Liver (tissue), 9 donors: ENCODE data around the gene LHFPL3. TPM values are rescaled to one million over a fixed set of nuclear protein-coding genes. Genes with fewer than 3 reads are reported as not detected.

Source experiments
- DNase-seq: peaks from one replicate; pipeline ENCODE4 v3.0.0-alpha.2; 2017; ENCODE audit warnings: low spot score
- H3K27ac ChIP-seq, 2 donors: one replicate each; pipeline ENCODE4 v1.7.0; 2013; ENCODE audit warnings: inconsistent platforms in 2 of 2, low read length in 2 of 2, control low read depth in 1 of 2, low read depth in 1 of 2, mild to moderate bottlenecking in 1 of 2
- H3K27me3 ChIP-seq, 4 donors: one replicate each; pipeline versions ENCODE4 v1.6.1 to v1.7.0; 2013; ENCODE audit warnings: low read length in 3 of 4, inconsistent platforms in 1 of 4, mild to moderate bottlenecking in 1 of 4, moderate library complexity in 1 of 4; ENCODE audit not compliant: control insufficient read depth in 4 of 4, insufficient read depth in 4 of 4
- H3K36me3 ChIP-seq, 4 donors: one replicate each; pipeline versions ENCODE4 v1.6.1 to v1.7.0; 2013; ENCODE audit warnings: low read length in 3 of 4, mild to moderate bottlenecking in 3 of 4, low read depth in 1 of 4, moderate library complexity in 1 of 4; ENCODE audit not compliant: control insufficient read depth in 4 of 4, insufficient read depth in 3 of 4
- H3K4me1 ChIP-seq, 4 donors: one replicate each; pipeline versions ENCODE4 v1.6.1 to v1.7.0; 2013; ENCODE audit warnings: low read length in 3 of 4, mild to moderate bottlenecking in 3 of 4, moderate library complexity in 1 of 4; ENCODE audit not compliant: control insufficient read depth in 4 of 4, insufficient read depth in 4 of 4
- H3K4me3 ChIP-seq, 3 donors: one replicate each; pipeline versions ENCODE4 v1.6.1 to v1.7.0; 2013; ENCODE audit warnings: low read length in 3 of 3, control low read depth in 1 of 3, low read depth in 1 of 3, mild to moderate bottlenecking in 1 of 3
- H3K9ac ChIP-seq, 2 donors: one replicate each; pipeline ENCODE4 v1.7.0; 2013; ENCODE audit warnings: low read length in 2 of 2, mild to moderate bottlenecking in 2 of 2, moderate library complexity in 2 of 2, control low read depth in 1 of 2, low read depth in 1 of 2
- H3K9me3 ChIP-seq, 4 donors: one replicate each; pipeline versions ENCODE4 v1.6.1 to v1.7.0; 2013; ENCODE audit warnings: low read length in 3 of 4; ENCODE audit not compliant: control insufficient read depth in 4 of 4
- ATF3 ChIP-seq: IDR thresholded peaks from 2 replicates; pipeline ENCODE4 v1.6.1; 2016; ENCODE audit warnings: antibody characterized with exemption
- CTCF ChIP-seq: fragments of 150-350 bp; IDR thresholded peaks from 2 replicates; pipeline ENCODE4 v1.5.1; 2017; ENCODE audit warnings: improper control_type of control experiment, low read depth, low read length; ENCODE audit not compliant: missing input control
- EGR1 ChIP-seq, 2 donors: IDR thresholded peaks; 2 replicates each; pipeline ENCODE4 v1.6.1; 2016 to 2018; ENCODE audit warnings: antibody characterized with exemption in 2 of 2, low read depth in 2 of 2
- FOXA1 ChIP-seq: IDR thresholded peaks from 2 replicates; pipeline ENCODE4 v1.6.1; 2016; ENCODE audit warnings: antibody characterized with exemption
- FOXA2 ChIP-seq: IDR thresholded peaks from 2 replicates; pipeline ENCODE4 v1.6.1; 2016; ENCODE audit warnings: antibody characterized with exemption
- GABPA ChIP-seq, 2 donors: IDR thresholded peaks in 1 of 2; conservative IDR thresholded peaks in 1 of 2; 2 replicates each; pipeline ENCODE4 v1.6.1; 2016; ENCODE audit warnings: antibody characterized with exemption in 2 of 2, mild to moderate bottlenecking in 1 of 2, moderate library complexity in 1 of 2
- HNF4A ChIP-seq, 2 donors: conservative IDR thresholded peaks; 2 replicates each; pipeline ENCODE4 v1.6.1; 2016; ENCODE audit warnings: antibody characterized with exemption in 2 of 2, mild to moderate bottlenecking in 2 of 2
- HNF4G ChIP-seq: IDR thresholded peaks from 2 replicates; pipeline ENCODE4 v1.6.1; 2016; ENCODE audit warnings: antibody characterized with exemption
- JUND ChIP-seq, 2 donors: IDR thresholded peaks; 2 replicates each; pipeline ENCODE4 v1.6.1; 2016; ENCODE audit warnings: antibody characterized with exemption in 2 of 2
- MAX ChIP-seq: IDR thresholded peaks from 2 replicates; pipeline ENCODE4 v1.6.1; 2016; ENCODE audit warnings: antibody characterized with exemption
- NR2F2 ChIP-seq: IDR thresholded peaks from 2 replicates; pipeline ENCODE4 v1.6.1; 2016; ENCODE audit warnings: antibody characterized with exemption
- RAD21 ChIP-seq, 2 donors: IDR thresholded peaks; 2 replicates each; pipeline ENCODE4 v1.6.1; 2016; ENCODE audit warnings: antibody characterized with exemption in 2 of 2, mild to moderate bottlenecking in 2 of 2
- REST ChIP-seq: IDR thresholded peaks from 2 replicates; pipeline ENCODE4 v1.6.1; 2016; ENCODE audit warnings: antibody characterized with exemption, mild to moderate bottlenecking
- RXRA ChIP-seq, 2 donors: IDR thresholded peaks; 2 replicates each; pipeline ENCODE4 v1.6.1; 2017 to 2018; ENCODE audit warnings: antibody characterized with exemption in 2 of 2, mild to moderate bottlenecking in 1 of 2
- SP1 ChIP-seq: IDR thresholded peaks from 2 replicates; pipeline ENCODE4 v1.6.1; 2018; ENCODE audit warnings: antibody characterized with exemption, mild to moderate bottlenecking
- YY1 ChIP-seq: IDR thresholded peaks from 2 replicates; pipeline ENCODE4 v1.6.1; 2016; ENCODE audit warnings: antibody characterized with exemption, mild to moderate bottlenecking
- ZBTB33 ChIP-seq: IDR thresholded peaks from 2 replicates; pipeline ENCODE4 v1.6.1; 2016; ENCODE audit warnings: antibody characterized with exemption
- WGBS: extraction: QIAGEN DNeasy Blood & Tissue Kit; methylation state at CpG from one replicate; pipeline ENCODE4 v1.1.7; 2013; 5-methylcytosine and 5-hydroxymethylcytosine counted together
- polyA plus RNA-seq, 2 donors: library from polyadenylated mRNA; stranded (reverse) in 1 of 2; unstranded in 1 of 2; fragments of 200-250 nt in 1 of 2; fragments of >200 nt in 1 of 2; fragmentation: Nextera tagmentation in 1 of 2; extraction: Ambion mirVana in 1 of 2; gene quantifications; one replicate each; pipeline versions ENCODE4 v1.2.1 to v1.2.3, GENCODE V29; 2013 to 2015
- total RNA-seq, 2 donors: library from RNA; depleted of rRNA; stranded (reverse); fragments of >200 nt; gene quantifications; one replicate each; pipeline ENCODE4 v1.2.3, GENCODE V29; 2014
- donor health status: healthy.
- donor health status: healthy.
- donor health status: healthy.
- donor health status: healthy.
- donor health status: healthy.

Gene LHFPL3
- total and polyA plus RNA-seq, 4 donors: not detected

GRCh38 chr7:104657134-104657533, 328.7 kb downstream of the LHFPL3 start:
- no peak overlapping the region for H3K9ac ChIP-seq
- WGBS: 92% methylated on average over 1 of the region's 1 CpG
- no peaks in the 10 kb centered on the region for H3K9me3 ChIP-seq
- H3K27ac ChIP-seq: no peak overlapping the region
- H3K27me3 ChIP-seq: peaks cover 0 to 3% (median 1%) of the 10 kb centered on the region in 4 donors
- DNase-seq: no peak
- H3K4me3 ChIP-seq: no peak overlapping the region
- TF ChIP-seq HNF4A (conservative IDR thresholded peaks at IDR 0.05): no peak
- H3K4me1 ChIP-seq: no peaks in the 10 kb centered on the region
- H3K36me3 ChIP-seq: no peaks in the 10 kb centered on the region

GRCh38 chr7:104661575-104661974, 333.2 kb downstream of the LHFPL3 start:
- H3K4me1 ChIP-seq: no peaks in the 10 kb centered on the region
- H3K9me3 ChIP-seq: no peaks in the 10 kb centered on the region
- no peak for TF ChIP-seq SP1
- no peak for TF ChIP-seq EGR1 (IDR thresholded peaks at IDR 0.05; ENCODE audit: low read depth in 2 of 2)
- TF ChIP-seq FOXA1: no peak
- no peak for TF ChIP-seq JUND (IDR thresholded peaks at IDR 0.05)
- no peak for TF ChIP-seq RXRA (IDR thresholded peaks at IDR 0.05)
- no peak for TF ChIP-seq YY1
- TF ChIP-seq CTCF: no peak
- no peak for TF ChIP-seq RAD21 (IDR thresholded peaks at IDR 0.05)
- no peak for TF ChIP-seq GABPA (IDR thresholded peaks at IDR 0.05 in 1 of 2, conservative IDR thresholded peaks at IDR 0.05 in 1 of 2)
- no peak for TF ChIP-seq MAX
- TF ChIP-seq REST: no peak
- TF ChIP-seq HNF4G: no peak
- no peak for TF ChIP-seq NR2F2
- TF ChIP-seq HNF4A (conservative IDR thresholded peaks at IDR 0.05): no peak
- peaks cover 0 to 3% (median 0%) of the 10 kb centered on the region in 4 donors for H3K27me3 ChIP-seq
- no peaks in the 10 kb centered on the region for H3K36me3 ChIP-seq
- H3K27ac ChIP-seq: no peak overlapping the region
- no peak for DNase-seq
- no peak overlapping the region for H3K9ac ChIP-seq
- H3K4me3 ChIP-seq: no peak overlapping the region
- WGBS: 58% methylated on average over 5 of the region's 5 CpGs

- WGBS: 74% methylated on average over 1 of the region's 1 CpG
- no peaks in the 10 kb centered on the region for H3K36me3 ChIP-seq
- H3K9ac ChIP-seq: no peak overlapping the region
- DNase-seq: no peak
- H3K4me1 ChIP-seq: no peaks in the 10 kb centered on the region
- no peak for TF ChIP-seq ZBTB33
- no peak for TF ChIP-seq MAX
- no peak for TF ChIP-seq RXRA (IDR thresholded peaks at IDR 0.05)
- no peak for TF ChIP-seq JUND (IDR thresholded peaks at IDR 0.05)
- no peak for TF ChIP-seq RAD21 (IDR thresholded peaks at IDR 0.05)
- no peak for TF ChIP-seq CTCF
- no peak for TF ChIP-seq YY1
- no peak for TF ChIP-seq HNF4G
- TF ChIP-seq GABPA (IDR thresholded peaks at IDR 0.05 in 1 of 2, conservative IDR thresholded peaks at IDR 0.05 in 1 of 2): no peak
- TF ChIP-seq NR2F2: no peak
- no peak for TF ChIP-seq ATF3
- no peak for TF ChIP-seq SP1
- TF ChIP-seq EGR1 (IDR thresholded peaks at IDR 0.05; ENCODE audit: low read depth in 2 of 2): no peak
- no peak for TF ChIP-seq FOXA2
- TF ChIP-seq FOXA1: no peak
- no peak overlapping the region for H3K27ac ChIP-seq
- H3K4me3 ChIP-seq: no peak overlapping the region
- no peaks in the 10 kb centered on the region for H3K9me3 ChIP-seq
- H3K27me3 ChIP-seq: peaks cover 0 to 4% (median 2%) of the 10 kb centered on the region in 4 donors
These were observed 336.2 kb downstream of the LHFPL3 start for GRCh38 chr7:104664648-104665047.
